Measurements from ENCODE around the gene SLC2A13.

The SLC2A13 gene

DNA sequence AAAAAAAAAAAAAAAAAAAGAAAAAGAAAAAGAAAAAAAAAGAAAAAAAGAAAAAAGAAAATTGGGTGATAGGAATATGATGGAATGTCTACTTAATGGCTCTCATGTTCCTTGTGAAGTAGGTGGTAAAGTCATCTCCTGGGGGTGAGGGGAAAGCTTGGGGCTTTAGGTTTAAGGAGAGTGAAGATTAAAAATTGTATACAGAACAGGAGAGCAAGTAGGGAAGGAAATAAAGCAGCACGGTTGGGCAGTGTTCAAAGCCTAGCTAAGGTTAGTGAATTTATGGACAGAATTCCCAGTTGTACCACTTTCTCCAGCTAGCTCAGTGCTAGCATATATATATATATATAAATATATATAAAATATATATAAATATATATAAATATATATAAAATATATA is 40.0 kb upstream of the SLC2A13 start:
- TF ChIP-seq, protein P1, sequence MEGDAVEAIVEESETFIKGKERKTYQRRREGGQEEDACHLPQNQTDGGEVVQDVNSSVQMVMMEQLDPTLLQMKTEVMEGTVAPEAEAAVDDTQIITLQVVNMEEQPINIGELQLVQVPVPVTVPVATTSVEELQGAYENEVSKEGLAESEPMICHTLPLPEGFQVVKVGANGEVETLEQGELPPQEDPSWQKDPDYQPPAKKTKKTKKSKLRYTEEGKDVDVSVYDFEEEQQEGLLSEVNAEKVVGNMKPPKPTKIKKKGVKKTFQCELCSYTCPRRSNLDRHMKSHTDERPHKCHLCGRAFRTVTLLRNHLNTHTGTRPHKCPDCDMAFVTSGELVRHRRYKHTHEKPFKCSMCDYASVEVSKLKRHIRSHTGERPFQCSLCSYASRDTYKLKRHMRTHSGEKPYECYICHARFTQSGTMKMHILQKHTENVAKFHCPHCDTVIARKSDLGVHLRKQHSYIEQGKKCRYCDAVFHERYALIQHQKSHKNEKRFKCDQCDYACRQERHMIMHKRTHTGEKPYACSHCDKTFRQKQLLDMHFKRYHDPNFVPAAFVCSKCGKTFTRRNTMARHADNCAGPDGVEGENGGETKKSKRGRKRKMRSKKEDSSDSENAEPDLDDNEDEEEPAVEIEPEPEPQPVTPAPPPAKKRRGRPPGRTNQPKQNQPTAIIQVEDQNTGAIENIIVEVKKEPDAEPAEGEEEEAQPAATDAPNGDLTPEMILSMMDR (conservative IDR thresholded peaks at IDR 0.05; ENCODE audit: low read depth, low read length), result no peak
- no peak overlapping the region for H3K4me3 ChIP-seq (ENCODE audit: low read depth, low read length)
- no peak for DNase-seq (ENCODE audit: low read depth)

GRCh38 chr12:40144023-40144422 is 38.1 kb upstream of the SLC2A13 start:
- H3K4me3 ChIP-seq (ENCODE audit: low read depth, low read length), result no peak overlapping the region
- TF ChIP-seq, protein P1 (conservative IDR thresholded peaks at IDR 0.05; ENCODE audit: low read depth, low read length), result no peak
- no peak for DNase-seq (ENCODE audit: low read depth)

- DNase-seq (ENCODE audit: low read depth), result peak; percentile 34
- no peak overlapping the region for H3K4me3 ChIP-seq (ENCODE audit: low read depth, low read length)
- TF ChIP-seq, protein P1 (conservative IDR thresholded peaks at IDR 0.05; ENCODE audit: low read depth, low read length), result no peak
Measured at GRCh38 chr12:40142001-40142744, 36.3 kb upstream of the SLC2A13 start.

GRCh38 chr12:40138526-40138925 is 32.6 kb upstream of the SLC2A13 start:
- H3K4me3 ChIP-seq (ENCODE audit: low read depth, low read length), result no peak overlapping the region
- TF ChIP-seq, protein P1 (conservative IDR thresholded peaks at IDR 0.05; ENCODE audit: low read depth, low read length), result no peak
- no peak for DNase-seq (ENCODE audit: low read depth)

GRCh38 chr12:40137252-40137651 is 31.4 kb upstream of the SLC2A13 start:
- peak; percentile 24 for DNase-seq (ENCODE audit: low read depth)
- H3K4me3 ChIP-seq (ENCODE audit: low read depth, low read length), result no peak overlapping the region
- TF ChIP-seq, protein P1 (conservative IDR thresholded peaks at IDR 0.05; ENCODE audit: low read depth, low read length), result no peak

- TF ChIP-seq, protein P1 (conservative IDR thresholded peaks at IDR 0.05; ENCODE audit: low read depth, low read length), result no peak
- no peak overlapping the region for H3K4me3 ChIP-seq (ENCODE audit: low read depth, low read length)
- DNase-seq (ENCODE audit: low read depth), result no peak
Measured at GRCh38 chr12:40127408-40127807, 21.5 kb upstream of the SLC2A13 start.

GRCh38 chr12:40123496-40123895 is 17.6 kb upstream of the SLC2A13 start:
- peak; percentile 37 for DNase-seq (ENCODE audit: low read depth)
- TF ChIP-seq, protein P1 (conservative IDR thresholded peaks at IDR 0.05; ENCODE audit: low read depth, low read length), result no peak
- no peak overlapping the region for H3K4me3 ChIP-seq (ENCODE audit: low read depth, low read length)

Data from choroid plexus epithelial cell (primary cell).